B cell (primary cell): ENCODE measurements around the gene FIBCD1.

Experiments used
- CTCF ChIP-seq: fragments of 200-600 bp; IDR thresholded peaks from one replicate; pipeline ENCODE4 v1.8.0; 2022; ENCODE audit warnings: antibody characterized with exemption, mild to moderate bottlenecking
- EZH2 ChIP-seq: IDR thresholded peaks from 2 replicates; pipeline ENCODE4 v1.6.1; 2012; ENCODE audit warnings: borderline replicate concordance, low read depth, mild to moderate bottlenecking, moderate library complexity, low read length; ENCODE audit not compliant: insufficient read depth, poor library complexity, severe bottlenecking

GRCh38 chr9:130864541-130864940, 74.5 kb downstream of the FIBCD1 start:
- TF ChIP-seq CTCF: no peak
- TF ChIP-seq EZH2: no peak
